Measurements from ENCODE around the gene AVPI1. TPM values are rescaled to one million over a fixed set of nuclear protein-coding genes. Genes with fewer than 3 reads are reported as not detected.

AVPI1 gene
- 10 to 100 TPM; 18.2 to 64.9 (median 46.8) TPM for polyA plus RNA-seq
- long read RNA-seq, donor 1, transcript AVPI1-201 (3 exons, 1,457 nt): major isoform, 20 of 52 reads
- long read RNA-seq, donor 1, partial matches to known transcripts: 7 of 52 reads
- long read RNA-seq, donor 1, other reads (novel, unspliced or antisense): 25 of 52 reads
- long read RNA-seq, donor 2, partial matches to known transcripts: 0 of 3 reads
- long read RNA-seq, donor 2, other reads (novel, unspliced or antisense): 0 of 3 reads
- long read RNA-seq, donor 3, transcript AVPI1-201 (3 exons, 1,457 nt): major isoform, 17 of 17 reads
- long read RNA-seq, donor 3, partial matches to known transcripts: 0 of 17 reads
- long read RNA-seq, donor 3, other reads (novel, unspliced or antisense): 0 of 17 reads
- long read RNA-seq, donor 4: 0 reads
- long read RNA-seq, donor 5, transcript AVPI1-201 (3 exons, 1,457 nt): major isoform, 5 of 5 reads
- long read RNA-seq, donor 5, partial matches to known transcripts: 0 of 5 reads
- long read RNA-seq, donor 5, other reads (novel, unspliced or antisense): 0 of 5 reads
- long read RNA-seq, donor 6, transcript AVPI1-201 (3 exons, 1,457 nt): major isoform, 23 of 23 reads
- long read RNA-seq, donor 6, partial matches to known transcripts: 0 of 23 reads
- long read RNA-seq, donor 6, other reads (novel, unspliced or antisense): 0 of 23 reads
- long read RNA-seq, donor 7: 0 reads
- long read RNA-seq, donor 8, partial matches to known transcripts: 0 of 1 reads
- long read RNA-seq, donor 8, other reads (novel, unspliced or antisense): 0 of 1 reads
- long read RNA-seq, donor 9, transcript AVPI1-201 (3 exons, 1,457 nt): major isoform, 8 of 14 reads
- long read RNA-seq, donor 9, partial matches to known transcripts: 6 of 14 reads
- long read RNA-seq, donor 9, other reads (novel, unspliced or antisense): 0 of 14 reads
- long read RNA-seq, donor 10, partial matches to known transcripts: 0 of 9 reads
- long read RNA-seq, donor 10, other reads (novel, unspliced or antisense): 5 of 9 reads

GRCh38 chr10:97686962-97687784 is at the start of gene AVPI1:
Gene AVPI1, minus strand, starts transcription at chr10:97687241. Its CDS starts 7,336 bp downstream, at chr10:97679905.
- peak; percentile 99 to 100 for DNase-seq
- no peaks in the 10 kb centered on the region for H3K27me3 ChIP-seq (ENCODE audit: control insufficient read depth in 3 of 3, insufficient read depth in 3 of 3, low read length in 3 of 3)
- H3K4me1 ChIP-seq (ENCODE audit: control insufficient read depth in 3 of 3, insufficient read depth in 2 of 3, low read depth in 1 of 3, low read length in 2 of 3): peaks cover 2 to 26% (median 5%) of the 10 kb centered on the region in 3 donors
- 1% methylated on average over 48 to 78 of the region's 78 CpGs for WGBS, 3 donors
- no peak for FAIRE-seq
- peaks cover 0 to 7% of the 10 kb centered on the region in 2 donors for H3K9me3 ChIP-seq (ENCODE audit: control insufficient read depth in 2 of 2, insufficient read depth in 1 of 2, low read depth in 1 of 2, low read length in 1 of 2)
- H3K36me3 ChIP-seq (ENCODE audit: control insufficient read depth in 3 of 3, insufficient read depth in 2 of 3, low read depth in 1 of 3, low read length in 3 of 3): peaks cover 0 to 11% (median 0%) of the 10 kb centered on the region in 3 donors
- H3K4me3 ChIP-seq (ENCODE audit: low read depth in 1 of 3, low read length in 3 of 3): peak within 1 kb of the TSS; percentile 42 to 85 (median 79)
- H3K27ac ChIP-seq (ENCODE audit: low read depth in 1 of 3, low read length in 2 of 3): peak within 1 kb of the TSS; percentile 88 to 98 (median 93)

GRCh38 chr10:97736403-97736901 is 49.4 kb upstream of the AVPI1 start:
- WGBS, 3 donors: 67 to 74% (median 71%) methylated on average over 13 of the region's 13 CpGs
- peak overlapping the region in 1 of 3 donors; percentile 88 for H3K4me3 ChIP-seq (ENCODE audit: low read depth in 1 of 3, low read length in 3 of 3)
- no peak for FAIRE-seq
- peak overlapping the region in 1 of 3 donors; percentile 99 for H3K27ac ChIP-seq (ENCODE audit: low read depth in 1 of 3, low read length in 2 of 3)
- peaks cover 0 to 11% (median 4%) of the 10 kb centered on the region in 3 donors for H3K36me3 ChIP-seq (ENCODE audit: control insufficient read depth in 3 of 3, insufficient read depth in 2 of 3, low read depth in 1 of 3, low read length in 3 of 3)
- H3K9me3 ChIP-seq (ENCODE audit: control insufficient read depth in 2 of 2, insufficient read depth in 1 of 2, low read depth in 1 of 2, low read length in 1 of 2): peaks cover 0 to 5% of the 10 kb centered on the region in 2 donors
- no peak for DNase-seq
- no peaks in the 10 kb centered on the region for H3K27me3 ChIP-seq (ENCODE audit: control insufficient read depth in 3 of 3, insufficient read depth in 3 of 3, low read length in 3 of 3)
- H3K4me1 ChIP-seq (ENCODE audit: control insufficient read depth in 3 of 3, insufficient read depth in 2 of 3, low read depth in 1 of 3, low read length in 2 of 3): peaks cover 5 to 11% (median 11%) of the 10 kb centered on the region in 3 donors

GRCh38 chr10:97734021-97734420 is 47.0 kb upstream of the AVPI1 start:
- no peak for DNase-seq
- Histone ChIP-seq H3K4me1 (ENCODE audit: control insufficient read depth in 3 of 3, insufficient read depth in 2 of 3, low read depth in 1 of 3, low read length in 2 of 3) (peaks cover 5 to 11% (median 11%) of the 10 kb centered on the region in 3 donors), H3K36me3 (ENCODE audit: control insufficient read depth in 3 of 3, insufficient read depth in 2 of 3, low read depth in 1 of 3, low read length in 3 of 3) (peaks cover 0 to 7% (median 0%) of the 10 kb centered on the region in 3 donors), H3K27me3 (ENCODE audit: control insufficient read depth in 3 of 3, insufficient read depth in 3 of 3, low read length in 3 of 3) (no peaks in the 10 kb centered on the region), H3K4me3 (ENCODE audit: low read depth in 1 of 3, low read length in 3 of 3) (no peak overlapping the region), H3K27ac (ENCODE audit: low read depth in 1 of 3, low read length in 2 of 3) (no peak overlapping the region), H3K9me3 (ENCODE audit: control insufficient read depth in 2 of 2, insufficient read depth in 1 of 2, low read depth in 1 of 2, low read length in 1 of 2) (peaks cover 0 to 5% of the 10 kb centered on the region in 2 donors)
- 82 to 89% (median 86%) methylated on average over 6 of the region's 6 CpGs for WGBS, 3 donors
- FAIRE-seq: no peak

GRCh38 chr10:97733256-97733655 is 46.2 kb upstream of the AVPI1 start:
- no peak overlapping the region for H3K4me3 ChIP-seq (ENCODE audit: low read depth in 1 of 3, low read length in 3 of 3)
- H3K27ac ChIP-seq (ENCODE audit: low read depth in 1 of 3, low read length in 2 of 3): no peak overlapping the region
- FAIRE-seq: no peak
- no peaks in the 10 kb centered on the region for H3K36me3 ChIP-seq (ENCODE audit: control insufficient read depth in 3 of 3, insufficient read depth in 2 of 3, low read depth in 1 of 3, low read length in 3 of 3)
- peaks cover 0 to 5% of the 10 kb centered on the region in 2 donors for H3K9me3 ChIP-seq (ENCODE audit: control insufficient read depth in 2 of 2, insufficient read depth in 1 of 2, low read depth in 1 of 2, low read length in 1 of 2)
- DNase-seq: no peak
- peaks cover under 1 to 8% (median 6%) of the 10 kb centered on the region in 3 donors for H3K4me1 ChIP-seq (ENCODE audit: control insufficient read depth in 3 of 3, insufficient read depth in 2 of 3, low read depth in 1 of 3, low read length in 2 of 3)
- no peaks in the 10 kb centered on the region for H3K27me3 ChIP-seq (ENCODE audit: control insufficient read depth in 3 of 3, insufficient read depth in 3 of 3, low read length in 3 of 3)
- WGBS, 3 donors: 79 to 94% (median 89%) methylated on average over 4 to 5 of the region's 5 CpGs

- DNase-seq (no peak), FAIRE-seq (no peak)
- Histone ChIP-seq H3K4me3 (ENCODE audit: low read depth in 1 of 3, low read length in 3 of 3) (no peak overlapping the region), H3K36me3 (ENCODE audit: control insufficient read depth in 3 of 3, insufficient read depth in 2 of 3, low read depth in 1 of 3, low read length in 3 of 3) (no peaks in the 10 kb centered on the region), H3K27ac (ENCODE audit: low read depth in 1 of 3, low read length in 2 of 3) (no peak overlapping the region), H3K9me3 (ENCODE audit: control insufficient read depth in 2 of 2, insufficient read depth in 1 of 2, low read depth in 1 of 2, low read length in 1 of 2) (peaks cover 0 to 5% of the 10 kb centered on the region in 2 donors), H3K4me1 (ENCODE audit: control insufficient read depth in 3 of 3, insufficient read depth in 2 of 3, low read depth in 1 of 3, low read length in 2 of 3) (peaks cover 0 to 3% (median 0%) of the 10 kb centered on the region in 3 donors), H3K27me3 (ENCODE audit: control insufficient read depth in 3 of 3, insufficient read depth in 3 of 3, low read length in 3 of 3) (no peaks in the 10 kb centered on the region)
- WGBS, 3 donors: 80 to 87% (median 83%) methylated on average over 4 of the region's 4 CpGs
These were observed 45.0 kb upstream of the AVPI1 start for GRCh38 chr10:97732052-97732359.

GRCh38 chr10:97731346-97732051 is 44.5 kb upstream of the AVPI1 start:
- H3K27ac ChIP-seq (ENCODE audit: low read depth in 1 of 3, low read length in 2 of 3): no peak overlapping the region
- H3K9me3 ChIP-seq (ENCODE audit: control insufficient read depth in 2 of 2, insufficient read depth in 1 of 2, low read depth in 1 of 2, low read length in 1 of 2): peaks cover 0 to 3% of the 10 kb centered on the region in 2 donors
- DNase-seq (peak; percentile 83 to 85), FAIRE-seq (no peak)
- H3K4me1 ChIP-seq (ENCODE audit: control insufficient read depth in 3 of 3, insufficient read depth in 2 of 3, low read depth in 1 of 3, low read length in 2 of 3): no peaks in the 10 kb centered on the region
- no peak overlapping the region for H3K4me3 ChIP-seq (ENCODE audit: low read depth in 1 of 3, low read length in 3 of 3)
- H3K36me3 ChIP-seq (ENCODE audit: control insufficient read depth in 3 of 3, insufficient read depth in 2 of 3, low read depth in 1 of 3, low read length in 3 of 3): no peaks in the 10 kb centered on the region
- 62 to 71% (median 66%) methylated on average over 9 of the region's 9 CpGs for WGBS, 3 donors
- no peaks in the 10 kb centered on the region for H3K27me3 ChIP-seq (ENCODE audit: control insufficient read depth in 3 of 3, insufficient read depth in 3 of 3, low read length in 3 of 3)

- Histone ChIP-seq H3K27ac (ENCODE audit: low read depth in 1 of 3, low read length in 2 of 3) (no peak overlapping the region), H3K9me3 (ENCODE audit: control insufficient read depth in 2 of 2, insufficient read depth in 1 of 2, low read depth in 1 of 2, low read length in 1 of 2) (peaks cover 0 to 4% of the 10 kb centered on the region in 2 donors), H3K36me3 (ENCODE audit: control insufficient read depth in 3 of 3, insufficient read depth in 2 of 3, low read depth in 1 of 3, low read length in 3 of 3) (no peaks in the 10 kb centered on the region), H3K4me1 (ENCODE audit: control insufficient read depth in 3 of 3, insufficient read depth in 2 of 3, low read depth in 1 of 3, low read length in 2 of 3) (no peaks in the 10 kb centered on the region), H3K27me3 (ENCODE audit: control insufficient read depth in 3 of 3, insufficient read depth in 3 of 3, low read length in 3 of 3) (no peaks in the 10 kb centered on the region), H3K4me3 (ENCODE audit: low read depth in 1 of 3, low read length in 3 of 3) (no peak overlapping the region)
- WGBS, 3 donors: 90 to 92% (median 91%) methylated on average over 5 of the region's 5 CpGs
- FAIRE-seq: no peak
- no peak for DNase-seq
These were observed 42.0 kb upstream of the AVPI1 start for GRCh38 chr10:97729014-97729413.
